NCI-H748 treated with DMSO at 0.1 percent for 48 hours (cell line): ENCODE data around the gene CAPN15.
"Not testable (repeated sequence)": the region's sequence is repeated elsewhere in the genome, so short reads cannot be mapped to it uniquely, and the experiment has no call there.

Experiments
- DNase-seq: peaks from one replicate; lab custom pipeline; 2025; lab: John Stamatoyannopoulos, UW

CAPN15 gene

DNA sequence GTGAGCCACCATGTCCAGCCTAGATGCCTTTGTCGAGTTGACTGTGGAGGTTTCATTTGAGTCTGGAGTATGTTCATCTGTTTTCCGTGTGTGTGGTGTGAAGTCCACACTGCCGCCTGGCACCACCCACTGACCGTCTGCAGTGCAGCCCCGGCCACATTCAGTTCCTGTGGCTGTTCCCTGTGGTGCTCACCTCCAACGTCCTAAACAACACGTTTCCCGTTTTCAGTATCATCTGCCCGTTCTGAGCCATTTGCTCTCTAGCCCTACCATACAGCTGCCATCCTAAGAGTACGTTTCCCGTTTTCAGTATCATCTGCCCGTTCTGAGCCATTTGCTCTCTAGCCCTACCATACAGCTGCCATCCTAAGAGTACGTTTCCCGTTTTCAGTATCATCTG, 20.0 kb upstream of the CAPN15 start:
- DNase-seq = not testable (repeated sequence)

DNA sequence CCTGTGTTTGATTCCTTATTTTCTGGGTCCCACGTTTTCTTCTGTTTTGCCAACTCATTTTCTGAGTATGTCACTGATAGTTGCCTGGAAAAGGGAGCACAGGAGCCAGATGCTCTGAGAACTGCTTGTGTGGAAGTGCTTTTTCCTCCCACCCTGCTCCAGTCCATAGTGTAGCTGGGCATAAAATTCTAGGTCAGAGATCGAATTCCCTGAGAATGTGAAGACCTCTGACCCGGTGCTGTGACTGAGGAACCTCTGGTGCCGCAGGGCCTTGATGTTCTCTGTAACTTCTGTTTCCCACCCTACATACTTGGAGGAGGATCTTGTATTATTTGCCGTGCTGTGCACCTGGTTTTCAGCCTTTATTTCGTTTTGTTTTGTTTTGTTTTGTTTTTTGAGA, 19.5 kb upstream of the CAPN15 start:
- no peak for DNase-seq

DNA sequence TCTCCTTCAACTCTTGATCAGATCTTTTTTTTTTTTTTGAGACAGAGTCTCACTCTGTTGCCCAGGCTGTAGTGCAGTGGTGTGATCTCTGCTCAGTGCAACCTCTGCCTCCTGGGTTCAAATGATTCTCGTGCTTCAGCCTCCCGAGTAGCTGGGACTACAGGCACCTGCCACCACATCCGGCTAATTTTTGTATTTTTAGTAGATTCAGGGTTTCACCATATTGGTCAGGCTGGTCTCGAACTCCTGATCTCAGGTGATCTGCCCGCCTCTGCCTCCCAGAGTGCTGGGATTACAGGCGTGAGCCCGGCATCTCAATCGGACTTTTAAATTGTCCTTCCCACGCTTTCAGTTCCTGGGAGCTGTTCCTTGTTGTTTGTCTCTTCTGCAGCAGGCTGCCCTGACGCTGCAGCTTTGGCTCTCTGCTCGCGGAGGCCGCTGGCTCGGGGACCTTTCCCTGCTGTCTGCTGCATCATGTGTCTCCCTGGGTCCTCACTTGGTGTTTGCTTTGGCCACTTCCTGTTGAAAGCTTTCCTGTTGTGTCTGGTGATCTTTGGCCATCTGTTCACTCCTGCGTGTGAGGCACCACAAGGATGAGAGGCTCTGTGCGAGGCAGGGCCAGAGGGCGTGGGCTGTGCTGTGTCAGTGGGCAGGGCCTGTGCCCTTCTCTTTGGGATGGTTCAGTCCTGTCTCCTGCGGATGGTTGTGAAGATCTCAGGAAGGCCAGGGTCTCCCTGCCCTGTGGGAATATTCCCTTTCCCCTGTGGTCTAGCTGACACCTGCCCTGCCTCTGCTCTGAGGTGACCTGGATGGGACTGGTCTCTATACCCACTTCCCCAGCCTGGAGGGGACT, 18.4 kb upstream of the CAPN15 start:
- no peak for DNase-seq

DNA sequence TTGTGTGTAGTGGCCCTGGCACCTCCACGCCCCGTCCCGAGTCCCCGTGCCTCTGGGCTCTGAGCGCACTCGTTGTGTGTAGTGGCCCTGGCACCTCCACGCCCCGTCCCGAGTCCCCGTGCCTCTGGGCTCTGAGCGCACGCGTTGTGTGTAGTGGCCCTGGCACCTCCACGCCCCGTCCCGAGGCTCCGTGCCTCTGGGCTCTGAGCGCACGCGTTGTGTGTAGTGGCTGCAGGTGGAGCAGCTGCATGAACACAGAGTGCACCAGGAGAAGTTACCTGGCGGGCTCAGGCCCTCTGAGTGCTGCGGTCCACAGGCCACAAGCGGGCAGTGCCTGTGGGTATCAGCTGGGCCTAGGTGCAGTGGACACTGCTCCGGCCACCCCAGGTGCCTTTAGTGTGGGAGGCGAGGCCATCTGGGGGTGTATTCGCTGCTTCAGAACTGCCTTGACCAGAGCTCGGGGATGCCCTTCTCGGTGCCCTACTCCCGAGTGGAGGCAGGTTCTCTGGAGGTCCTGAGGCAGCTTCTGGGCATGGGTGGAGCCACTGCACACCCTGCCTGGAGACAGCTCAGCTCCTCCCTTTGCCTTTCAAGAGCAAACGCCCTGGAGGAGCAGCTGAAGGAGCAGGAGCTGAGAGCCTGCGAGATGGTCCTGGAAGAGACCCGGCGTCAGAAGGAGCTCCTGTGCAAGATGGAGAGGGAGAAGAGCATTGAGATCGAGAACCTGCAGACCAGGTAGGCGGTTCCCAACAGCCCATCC, 17.3 kb upstream of the CAPN15 start:
- no peak for DNase-seq

DNA sequence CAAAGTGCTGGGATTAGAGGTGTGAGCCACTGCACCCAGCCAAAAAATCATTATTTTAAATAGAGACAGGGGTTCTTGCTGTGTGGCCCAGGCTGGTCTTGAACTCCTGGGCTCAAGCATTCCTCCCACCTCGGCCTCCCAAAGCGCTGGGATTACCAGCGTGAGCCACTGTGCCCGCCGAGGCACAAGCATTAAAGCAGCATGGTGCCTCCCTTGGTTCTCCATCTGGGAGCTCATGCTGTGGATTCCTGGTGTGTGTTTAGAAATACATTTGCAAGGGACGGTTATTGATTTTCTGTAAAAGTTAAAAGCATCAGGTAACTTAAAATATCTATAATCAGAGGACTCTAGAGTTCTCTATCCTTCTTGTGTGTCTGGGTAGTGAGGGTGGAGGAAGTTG, 14.7 kb upstream of the CAPN15 start:
- DNase-seq = no peak

DNA sequence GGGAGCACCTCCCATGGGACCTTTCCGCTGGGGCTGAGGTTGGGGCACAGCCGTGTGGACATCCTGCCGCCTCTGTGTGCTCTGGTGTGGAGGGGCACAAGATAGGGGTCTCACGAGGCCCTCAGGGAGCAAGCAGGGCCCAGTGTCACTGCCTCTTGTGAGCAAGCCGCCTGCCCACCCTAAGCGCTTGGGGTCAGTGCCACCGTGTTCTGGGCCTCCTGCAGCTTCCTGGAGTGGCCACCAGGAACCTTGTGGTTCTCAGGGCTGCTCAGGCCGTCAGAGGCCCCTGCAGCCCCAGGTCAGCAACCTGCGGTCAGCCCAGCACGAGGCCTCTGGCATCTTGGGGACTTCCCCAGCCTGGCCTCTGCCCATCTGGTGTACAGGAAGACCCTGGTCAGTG, 13.6 kb upstream of the CAPN15 start:
- DNase-seq = no peak

DNA sequence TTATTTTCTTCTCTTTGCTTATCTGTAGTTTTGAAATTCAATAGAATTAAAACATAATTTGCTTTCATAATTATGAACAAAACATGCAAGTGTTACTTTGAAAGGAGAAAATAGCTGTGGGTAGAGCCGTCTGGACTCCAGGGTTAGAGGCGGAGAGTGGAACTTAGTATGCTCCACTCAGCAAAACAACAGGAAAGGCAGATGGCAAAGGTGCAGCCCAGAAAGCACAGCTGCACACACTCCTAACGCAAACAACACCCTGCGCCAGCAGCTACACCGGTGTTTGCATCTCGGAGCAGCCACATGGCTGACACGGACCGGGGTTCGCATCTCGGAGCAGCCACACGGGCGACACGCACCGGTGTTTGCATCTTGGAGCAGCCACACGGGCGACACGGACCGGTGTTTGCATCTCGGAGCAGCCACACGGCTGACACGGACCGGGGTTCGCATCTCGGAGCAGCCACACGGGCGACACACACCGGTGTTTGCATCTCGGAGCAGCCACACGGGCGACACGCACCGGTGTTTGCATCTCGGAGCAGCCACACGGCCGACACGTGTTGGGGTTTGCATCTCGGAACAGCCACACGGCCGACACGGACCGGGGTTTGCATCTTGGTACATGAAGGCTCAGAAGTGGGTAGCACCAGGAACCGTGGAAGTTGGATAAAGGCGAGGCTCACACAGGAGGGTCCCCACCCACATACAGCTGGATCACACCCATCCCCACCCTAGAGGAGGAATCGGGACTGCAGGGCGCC, 12.2 kb upstream of the CAPN15 start:
- DNase-seq = no peak

DNA sequence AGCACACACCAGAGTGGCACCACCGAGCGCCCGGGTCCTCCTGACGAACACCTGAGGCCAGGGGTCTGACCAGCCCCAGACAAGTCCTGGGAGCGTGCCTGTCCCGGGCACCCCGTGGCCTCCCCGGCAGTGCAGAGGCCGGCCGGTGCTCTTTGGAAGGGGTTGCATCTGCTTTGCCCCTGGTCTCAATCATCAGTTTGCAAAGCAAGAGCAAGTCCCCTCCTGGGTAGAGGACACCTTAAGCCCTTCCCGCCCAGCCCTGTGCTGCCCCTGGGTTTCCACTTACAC, 11.6 kb upstream of the CAPN15 start:
- DNase-seq = no peak

DNA sequence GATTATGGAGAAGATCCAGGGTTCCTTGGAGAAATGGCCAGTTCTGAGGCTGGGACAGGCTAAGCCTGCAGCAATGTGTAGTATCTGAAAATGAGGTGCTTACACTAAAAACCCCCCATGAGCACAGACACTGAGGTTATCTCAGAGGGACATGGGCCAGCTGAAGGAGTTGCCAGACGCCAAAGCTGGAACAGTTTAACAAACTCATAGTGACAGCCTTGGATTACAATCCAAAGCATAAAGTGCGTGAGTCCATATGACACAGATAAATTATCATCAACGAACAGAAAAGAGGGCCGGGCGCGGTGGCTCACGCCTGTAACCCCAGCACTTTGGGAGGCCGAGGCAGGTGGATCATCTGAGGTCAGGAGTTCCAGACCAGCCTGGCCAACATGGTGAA, 11.2 kb upstream of the CAPN15 start:
- no peak for DNase-seq

DNA sequence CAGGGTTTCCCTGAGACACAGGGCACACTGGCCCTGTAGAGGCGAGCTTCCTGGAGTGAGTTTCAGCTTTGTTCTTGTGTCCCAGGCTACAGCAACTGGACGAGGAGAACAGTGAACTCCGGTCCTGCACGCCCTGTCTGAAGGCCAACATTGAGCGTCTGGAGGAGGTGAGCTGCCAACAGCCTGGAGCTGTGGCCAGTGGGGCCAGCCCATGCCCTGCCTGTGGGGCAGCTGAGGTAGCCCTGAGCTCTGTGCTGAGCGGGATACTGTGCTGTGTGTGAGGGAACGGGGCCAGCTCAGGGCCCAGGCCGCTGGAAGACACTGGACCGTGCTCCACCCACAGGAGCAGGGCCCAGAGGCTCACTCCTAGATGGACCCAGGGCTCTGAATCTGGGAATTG, 8.7 kb upstream of the CAPN15 start:
- no peak for DNase-seq

DNA sequence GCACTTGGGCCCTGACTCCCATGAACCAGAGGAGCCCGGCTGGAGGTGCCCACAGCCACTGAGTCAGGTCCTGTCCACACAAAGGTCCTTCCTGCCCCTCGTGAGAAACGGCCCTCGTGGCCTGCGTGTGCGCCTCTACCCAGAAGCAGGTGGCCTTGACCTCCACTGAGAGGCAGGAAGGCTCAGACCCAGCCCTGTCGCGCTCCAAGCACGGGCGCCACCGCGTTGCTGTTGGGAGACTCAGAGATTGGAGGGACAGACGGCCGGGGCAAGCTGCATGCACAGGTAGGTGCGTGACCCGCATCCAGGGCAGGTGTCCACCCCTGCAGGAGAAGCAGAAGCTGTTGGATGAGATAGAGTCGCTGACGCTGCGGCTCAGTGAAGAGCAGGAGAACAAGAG, 8.1 kb upstream of the CAPN15 start:
- no peak for DNase-seq

DNA sequence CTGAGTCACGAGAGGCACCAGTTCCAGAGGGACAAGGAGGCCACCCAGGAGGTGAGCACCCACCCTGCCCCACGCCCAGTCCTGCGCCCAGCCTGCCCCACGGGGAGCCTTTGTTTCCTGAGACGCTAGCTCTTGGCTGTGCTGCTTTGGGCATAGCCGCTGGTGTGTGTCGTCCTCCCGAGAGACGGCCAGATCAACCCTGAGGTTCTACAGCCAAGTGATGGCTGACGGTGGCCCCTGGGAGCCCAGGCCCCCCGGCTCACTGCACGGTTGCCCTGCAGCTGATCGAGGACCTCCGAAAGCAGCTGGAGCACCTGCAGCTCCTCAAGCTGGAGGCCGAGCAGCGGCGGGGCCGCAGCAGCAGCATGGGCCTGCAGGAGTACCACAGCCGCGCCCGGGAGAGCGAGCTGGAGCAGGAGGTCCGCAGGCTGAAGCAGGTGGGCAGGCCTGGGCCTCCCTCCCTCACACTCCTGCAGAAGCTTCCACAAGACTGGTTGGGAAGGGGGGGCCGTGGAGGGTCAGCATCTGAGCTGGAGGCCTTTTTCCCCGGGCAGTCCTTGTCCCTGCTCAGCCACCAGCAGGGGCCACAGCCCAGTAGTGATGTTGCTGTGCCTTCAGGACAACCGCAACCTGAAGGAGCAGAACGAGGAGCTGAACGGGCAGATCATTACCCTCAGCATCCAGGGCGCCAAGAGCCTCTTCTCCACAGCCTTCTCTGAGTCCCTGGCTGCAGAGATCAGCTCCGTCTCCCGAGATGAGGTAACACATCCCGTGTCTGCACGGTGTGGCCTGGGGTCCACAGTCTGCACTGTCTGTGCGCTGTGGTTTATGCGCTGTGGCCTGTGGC, 7.4 kb upstream of the CAPN15 start:
- no peak for DNase-seq

DNA sequence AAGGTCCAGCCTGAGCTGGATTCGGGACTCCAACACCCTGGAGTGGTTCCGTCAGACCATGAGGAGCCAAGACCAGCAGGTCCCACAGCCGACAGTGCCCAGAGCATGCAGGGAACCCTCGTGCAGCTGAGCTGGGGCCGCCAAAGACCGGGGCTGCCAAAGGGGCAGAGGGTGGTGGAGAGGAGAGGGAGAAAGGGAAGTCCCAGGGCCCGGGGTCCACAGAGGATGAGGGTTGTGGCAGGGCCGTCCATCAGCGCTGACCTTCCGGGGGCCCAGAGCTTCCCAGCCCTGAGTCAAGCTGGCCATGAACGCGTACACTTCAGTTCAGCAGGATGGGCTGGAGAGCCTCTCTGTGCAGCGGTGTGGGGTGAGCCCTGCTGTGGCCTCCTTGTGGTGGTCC, 6.7 kb upstream of the CAPN15 start:
- DNase-seq = no peak

DNA sequence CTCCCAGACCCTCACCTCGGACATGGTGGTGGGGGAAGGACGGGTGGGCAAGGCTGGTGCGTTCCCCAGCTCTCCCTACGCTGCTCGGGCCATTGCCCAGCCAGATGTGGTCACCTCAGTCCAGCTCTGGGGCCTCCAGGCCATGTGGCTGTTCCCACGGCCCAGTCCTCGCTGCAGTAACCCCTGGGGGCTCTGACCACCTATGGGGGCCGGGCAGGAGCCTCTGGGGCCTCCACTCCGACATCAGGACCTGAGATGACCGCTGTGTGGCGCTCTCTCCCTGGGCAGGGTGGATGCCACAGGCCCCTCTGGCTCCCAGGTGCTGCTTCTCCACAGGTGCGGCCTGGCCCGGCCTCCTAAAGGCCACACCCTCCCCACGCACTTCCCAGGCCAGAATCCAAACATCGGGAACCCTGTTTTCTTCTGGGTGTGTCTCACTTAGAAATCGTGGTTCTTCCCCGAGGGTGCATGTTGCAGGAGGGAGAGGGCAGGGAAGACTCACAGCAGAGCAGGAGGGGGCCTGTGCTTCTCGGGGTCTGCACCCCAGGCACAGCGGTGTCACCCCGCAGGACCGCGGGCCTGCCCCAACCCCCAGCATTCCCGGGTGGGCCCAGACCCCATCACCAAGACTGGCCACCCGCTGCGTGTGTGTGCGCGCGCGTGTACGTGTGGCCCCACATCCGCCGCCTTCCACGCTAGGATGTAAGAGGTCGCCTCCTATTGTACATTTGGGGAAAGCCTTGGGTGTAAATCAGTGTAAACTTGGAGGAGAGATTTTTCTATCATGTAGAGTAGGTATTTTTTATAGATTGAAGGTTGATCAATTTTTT, 5.9 kb upstream of the CAPN15 start:
- DNase-seq = no peak

DNA sequence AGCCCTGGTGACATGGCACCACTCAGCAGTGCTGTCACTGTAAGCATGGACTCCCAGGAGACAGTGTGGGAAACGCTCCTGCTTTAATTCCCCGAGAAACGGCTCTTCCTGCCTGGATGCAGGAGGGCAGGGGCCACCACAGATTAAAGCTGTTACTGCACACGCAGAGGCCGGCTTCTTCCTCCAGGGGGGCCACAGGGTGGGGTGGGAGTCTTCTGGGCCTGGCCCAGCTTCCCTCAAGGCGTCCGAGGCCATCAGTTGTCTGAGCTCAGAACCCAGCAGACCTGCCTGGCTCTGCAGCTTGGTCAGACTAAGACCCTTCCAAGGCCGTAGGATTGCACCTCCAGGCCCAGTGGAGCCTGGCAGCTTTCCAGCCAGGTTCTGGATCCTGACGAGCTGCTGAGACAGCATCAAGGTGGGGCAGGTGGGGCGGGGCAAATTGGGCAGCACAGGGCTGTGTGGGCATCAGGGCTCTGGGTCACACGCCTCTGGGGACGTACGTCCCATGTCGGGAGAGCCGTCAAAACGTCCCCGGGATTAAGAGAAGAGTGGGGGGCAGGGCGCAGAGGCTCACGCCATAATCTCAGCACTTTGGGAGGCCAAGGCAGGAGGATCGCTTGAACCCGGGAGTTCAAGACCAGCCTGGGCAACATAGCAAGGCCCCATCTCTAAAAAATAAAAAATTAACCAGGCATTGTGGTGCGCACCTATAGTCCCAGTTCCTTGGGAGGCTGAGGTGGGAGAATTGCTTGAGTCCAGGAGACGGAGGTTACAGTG, 5.0 kb upstream of the CAPN15 start:
- DNase-seq = no peak

DNA sequence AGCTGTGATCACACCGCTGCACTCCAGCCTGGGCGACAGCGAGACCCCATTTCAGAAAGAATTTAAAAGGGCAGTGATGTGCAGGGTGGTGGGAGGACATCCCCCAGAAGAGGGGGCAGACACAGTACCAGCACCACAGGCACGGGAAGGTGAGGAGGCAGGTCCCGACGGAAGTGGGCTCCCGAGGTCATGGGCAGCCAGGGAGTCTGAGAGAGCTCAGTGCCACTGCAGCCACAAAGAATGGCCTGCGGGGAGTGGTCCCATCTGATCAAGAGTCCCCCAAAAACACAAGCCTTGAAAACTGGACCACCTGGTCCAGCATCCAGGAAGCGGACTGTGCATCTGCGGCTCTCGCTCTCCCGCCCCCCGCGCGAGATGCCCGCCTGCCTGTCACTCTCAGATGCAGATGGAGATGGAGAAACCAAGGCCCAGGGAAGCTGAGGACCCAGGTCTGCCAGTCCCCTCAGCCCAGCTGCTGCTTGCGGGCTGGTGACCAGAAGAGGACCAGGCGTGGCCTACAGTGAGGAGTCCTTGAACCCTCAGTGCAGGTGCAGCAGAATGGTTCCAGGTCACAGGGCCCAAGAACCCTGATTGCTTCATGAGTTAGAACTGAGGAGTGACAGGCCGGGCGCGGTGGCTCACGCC, 4.3 kb upstream of the CAPN15 start:
- DNase-seq = no peak

DNA sequence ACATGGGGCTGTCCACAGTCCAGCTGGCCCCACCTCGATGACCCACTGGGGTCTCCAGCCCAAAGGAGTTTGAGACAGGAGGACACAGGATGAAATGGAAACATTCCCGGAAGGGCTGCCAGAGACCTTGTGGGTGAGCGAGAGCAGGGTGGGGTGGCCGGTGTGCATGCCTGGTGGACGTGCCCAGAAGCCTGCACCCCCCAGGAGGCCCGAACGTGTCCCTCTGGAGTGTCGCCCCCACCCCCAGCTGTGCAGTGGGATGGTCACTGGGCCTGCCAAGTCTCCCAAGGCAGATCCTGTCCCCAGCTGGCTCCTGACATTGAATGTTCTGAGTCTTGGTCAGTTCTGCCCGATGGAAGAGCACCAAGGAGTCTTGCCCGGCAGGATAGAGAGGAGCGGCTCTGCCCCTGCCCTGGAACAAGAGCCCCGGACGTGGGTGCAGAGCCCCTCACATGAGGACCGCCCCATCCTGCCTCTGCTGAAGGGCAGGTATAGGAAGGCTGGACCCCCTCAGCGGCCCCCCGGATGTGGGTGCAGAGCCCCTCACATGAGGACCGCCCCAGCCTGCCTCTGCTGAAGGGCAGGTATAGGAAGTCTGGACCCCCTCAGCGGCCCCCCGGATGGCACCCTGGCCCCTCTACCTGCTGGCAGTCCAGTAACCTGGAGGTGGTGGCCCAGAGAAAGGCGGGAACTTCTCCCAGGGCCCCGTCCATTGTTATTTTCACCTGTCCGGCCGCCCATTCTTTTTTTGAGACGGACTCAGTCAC, 3.1 kb upstream of the CAPN15 start:
- no peak for DNase-seq

DNA sequence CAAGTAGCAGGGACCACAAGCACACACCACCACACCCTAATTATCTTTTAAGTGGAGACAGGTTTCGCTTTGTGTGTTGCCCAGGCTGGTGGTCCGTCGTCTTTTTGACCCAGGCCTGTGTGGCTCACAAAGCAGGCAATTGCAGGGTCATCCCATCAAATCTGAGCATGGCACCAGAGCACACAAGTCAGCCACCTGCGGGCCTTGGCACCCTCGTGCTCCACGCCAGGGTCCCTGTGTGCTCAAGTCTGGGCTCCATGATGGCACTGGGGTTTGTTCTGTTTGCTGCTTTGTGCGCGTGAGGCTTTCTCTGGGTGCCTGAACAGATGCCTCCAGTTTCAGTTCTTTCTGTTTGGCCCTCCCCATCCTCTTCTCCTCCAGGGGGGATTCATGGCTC, 2.4 kb upstream of the CAPN15 start:
- DNase-seq = no peak

DNA sequence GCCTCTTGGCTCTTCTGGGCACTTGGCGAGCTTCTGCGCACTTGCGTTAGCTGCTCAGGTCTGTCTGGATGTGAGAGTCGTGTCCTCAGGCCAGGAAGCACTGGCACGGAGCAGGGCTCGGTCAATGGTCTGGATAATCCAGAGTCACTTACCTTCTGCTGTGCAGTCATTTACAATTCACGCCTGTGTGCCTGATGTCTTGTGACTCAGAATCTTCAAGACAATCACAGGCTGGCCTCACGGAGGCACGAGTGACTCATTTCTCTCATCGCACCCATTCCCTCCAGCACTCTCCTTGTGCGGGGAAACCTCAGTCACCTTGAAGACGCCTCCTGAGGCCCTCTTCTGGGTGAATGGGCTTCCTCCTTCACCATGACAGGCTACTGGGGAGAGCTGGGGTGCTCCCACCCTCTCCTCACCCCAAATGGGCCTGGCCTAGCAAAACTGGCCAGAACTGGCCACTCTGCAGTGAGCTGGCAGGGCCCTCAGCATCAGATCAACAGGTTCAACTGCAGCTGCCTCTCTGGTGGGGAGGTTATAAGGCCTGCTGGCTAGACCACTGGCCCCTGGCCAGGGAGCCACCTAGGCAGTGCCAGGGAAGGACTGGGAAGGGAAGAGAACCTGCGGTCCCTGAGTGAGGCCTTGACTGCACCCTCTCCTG, 1.9 kb upstream of the CAPN15 start:
- no peak for DNase-seq
